NCI-H1105 (cell line): ENCODE measurements around the gene RXYLT1.
A peak's percentile ranks its signal among the peaks of the same experiment; 100 is the strongest.
"Not testable (repeated sequence)": the region's sequence is repeated elsewhere in the genome, so short reads cannot be mapped to it uniquely, and the experiment has no call there.

Experiments used
- DNase-seq: peaks from one replicate; lab custom pipeline; 2025; lab: John Stamatoyannopoulos, UW

Gene RXYLT1

GRCh38 chr12:63802012-63802608, 22.4 kb downstream of the RXYLT1 start:
- DNase-seq: peak; percentile 38

GRCh38 chr12:63804746-63805145, 25.0 kb downstream of the RXYLT1 start:
- no peak for DNase-seq

DNA sequence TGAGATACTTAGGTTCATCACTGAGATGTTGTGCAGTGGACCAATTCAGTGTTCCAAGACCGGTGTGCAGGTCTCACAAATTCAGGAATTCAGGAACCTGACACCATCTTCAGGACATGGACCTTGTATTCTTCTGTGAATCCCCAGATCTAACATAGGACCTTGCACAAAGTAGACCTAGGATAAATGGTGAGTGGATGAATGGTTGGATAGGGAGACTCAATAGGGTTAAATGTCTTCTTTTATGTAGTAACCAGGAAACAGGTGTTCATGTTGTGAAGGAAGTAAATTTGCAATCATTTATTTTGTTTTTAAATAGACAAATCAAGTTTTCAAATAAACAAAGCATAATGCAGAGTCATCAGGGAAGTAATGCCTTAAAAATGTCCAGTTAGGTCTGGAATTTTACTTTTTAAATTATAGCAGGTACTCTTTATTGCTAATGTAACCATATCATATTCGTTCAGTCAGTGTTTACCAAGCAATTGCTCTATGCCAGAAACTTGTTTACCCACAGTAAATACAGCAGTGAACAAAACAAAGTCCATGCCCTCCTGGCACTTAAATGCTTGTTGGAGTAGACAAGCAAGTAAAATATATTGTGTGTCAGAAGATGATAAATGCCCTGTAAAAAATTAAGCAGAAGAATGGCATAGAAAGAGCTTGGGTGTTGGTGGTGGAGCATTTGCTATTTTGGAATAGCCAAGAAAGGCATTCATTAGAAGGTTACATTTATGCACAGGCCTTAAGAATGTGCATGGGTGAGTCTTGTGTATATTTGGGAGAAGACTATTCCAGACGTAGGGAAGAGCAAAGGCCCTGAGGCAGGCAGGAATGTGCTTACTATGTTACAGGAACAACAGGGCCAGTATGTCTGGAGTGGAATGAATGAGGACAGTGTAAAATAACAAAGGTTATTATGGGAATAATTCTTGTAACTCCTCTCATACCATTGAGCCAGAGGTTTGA, 26.3 kb downstream of the RXYLT1 start:
- peak; percentile 76 for DNase-seq

DNA sequence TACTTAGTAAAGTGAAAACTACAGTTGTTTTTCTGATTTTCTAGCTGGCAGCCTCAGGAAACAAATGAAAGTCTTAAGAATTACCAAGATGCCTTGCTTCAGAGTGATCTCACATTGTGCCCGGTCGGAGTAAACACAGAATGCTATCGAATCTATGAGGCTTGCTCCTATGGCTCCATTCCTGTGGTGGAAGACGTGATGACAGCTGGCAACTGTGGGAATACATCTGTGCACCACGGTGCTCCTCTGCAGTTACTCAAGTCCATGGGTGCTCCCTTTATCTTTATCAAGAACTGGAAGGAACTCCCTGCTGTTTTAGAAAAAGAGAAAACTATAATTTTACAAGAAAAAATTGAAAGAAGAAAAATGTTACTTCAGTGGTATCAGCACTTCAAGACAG, 28.9 kb downstream of the RXYLT1 start:
- DNase-seq: no peak

- DNase-seq: no peak
These were observed 29.9 kb downstream of the RXYLT1 start for GRCh38 chr12:63809566-63809965.

GRCh38 chr12:63811334-63811733, 31.6 kb downstream of the RXYLT1 start:
- no peak for DNase-seq

GRCh38 chr12:63811755-63812154, 32.0 kb downstream of the RXYLT1 start:
- no peak for DNase-seq

DNA sequence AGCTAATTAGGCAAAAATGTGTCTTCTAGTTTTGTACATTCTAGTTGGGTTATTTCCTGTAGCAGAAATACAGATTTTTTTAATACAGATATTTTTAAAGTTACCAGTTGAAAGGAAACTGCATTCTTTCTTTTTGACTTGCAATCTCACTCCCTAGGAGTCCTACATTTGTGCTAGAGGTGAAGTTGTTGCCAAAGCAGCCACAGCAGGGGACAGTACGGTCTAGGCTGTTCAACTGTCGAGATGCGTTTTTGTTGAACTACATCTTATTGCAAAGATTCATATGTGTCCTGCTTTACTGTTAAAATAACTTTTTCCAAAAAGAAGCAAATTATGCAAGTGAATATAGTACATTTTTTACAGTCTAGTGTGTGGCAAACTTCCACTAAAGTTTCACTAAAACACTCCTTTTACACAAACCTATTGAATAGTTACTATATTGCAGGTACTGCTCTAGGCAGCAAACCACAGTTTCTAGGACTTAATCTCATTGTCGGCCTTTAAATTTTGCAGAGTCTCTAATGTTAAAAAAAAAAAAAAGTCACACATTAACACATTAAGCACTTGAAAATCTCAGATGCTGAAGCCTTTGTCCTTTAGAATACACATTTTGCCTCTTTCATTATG, 34.5 kb downstream of the RXYLT1 start:
- DNase-seq: no peak

- DNase-seq: no peak
These were observed 35.8 kb downstream of the RXYLT1 start for GRCh38 chr12:63815482-63815852.

GRCh38 chr12:63816031-63816430, 36.3 kb downstream of the RXYLT1 start:
- DNase-seq: no peak

- no peak for DNase-seq
These were observed 40.7 kb downstream of the RXYLT1 start for GRCh38 chr12:63820427-63820826.

GRCh38 chr12:63821781-63822251, 42.1 kb downstream of the RXYLT1 start:
- DNase-seq: no peak

DNA sequence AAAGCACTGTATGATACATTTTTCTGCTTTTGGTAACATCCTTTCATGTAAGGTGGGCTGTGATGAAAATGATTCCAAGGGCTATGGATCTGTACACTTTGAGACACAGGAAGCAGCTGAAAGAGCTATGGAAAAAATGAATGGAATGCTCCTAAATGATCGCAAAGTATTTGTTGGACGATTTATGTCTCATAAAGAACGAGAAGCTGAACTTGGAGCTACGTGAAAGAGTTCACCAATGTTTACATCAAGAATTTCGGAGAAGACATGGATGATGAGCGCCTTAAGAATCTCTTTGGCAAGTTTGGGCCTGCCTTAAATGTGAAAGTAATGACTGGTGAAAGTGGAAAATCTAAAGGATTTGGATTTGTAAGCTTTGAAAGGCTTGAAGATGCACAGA, 42.6 kb downstream of the RXYLT1 start:
- DNase-seq: no peak

DNA sequence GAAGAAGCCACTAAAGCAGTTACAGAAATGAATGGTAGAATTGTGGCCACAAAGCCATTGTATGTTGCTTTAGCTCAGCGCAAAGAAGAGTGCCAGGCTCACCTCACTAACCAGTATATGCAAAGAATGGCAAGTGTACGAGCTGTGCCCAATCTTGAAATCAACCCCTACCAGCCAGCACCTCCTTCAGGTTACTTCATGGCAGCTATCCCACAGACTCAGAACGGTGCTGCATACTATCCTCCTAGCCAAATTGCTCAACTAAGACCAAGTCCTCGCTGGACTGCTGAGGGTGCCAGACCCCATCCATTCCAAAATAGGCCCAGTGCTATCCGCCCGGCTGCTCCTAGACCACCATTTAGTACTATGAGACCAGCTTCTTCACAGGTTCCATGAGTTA, 43.3 kb downstream of the RXYLT1 start:
- no peak for DNase-seq

DNA sequence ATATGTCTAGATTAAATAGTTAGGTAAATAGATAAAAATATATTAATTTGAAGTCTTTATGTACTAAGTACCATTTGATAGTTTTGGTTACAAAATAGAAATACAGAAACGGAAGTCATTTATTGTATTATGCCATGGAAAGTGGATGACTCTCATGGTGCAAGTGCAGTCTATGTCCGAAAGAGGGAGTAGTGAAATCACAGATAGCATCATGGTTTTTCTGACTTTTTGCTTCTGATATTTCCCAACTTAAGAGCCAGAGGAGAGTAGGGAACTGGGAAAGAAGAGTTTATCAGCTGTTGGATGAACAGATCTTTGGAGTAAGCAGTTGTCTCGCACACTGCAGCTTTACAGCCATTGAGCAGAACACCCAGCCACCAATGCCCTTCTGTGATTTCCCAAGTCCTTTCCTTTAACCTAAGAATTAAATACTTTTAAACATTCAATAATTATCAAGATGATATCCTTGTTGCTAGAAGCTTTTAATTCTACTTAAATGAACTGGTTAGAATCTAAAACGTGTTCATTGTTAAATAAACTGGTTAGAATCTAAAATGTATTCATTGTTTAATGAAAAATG, 46.4 kb downstream of the RXYLT1 start:
- DNase-seq: peak; percentile 40

DNA sequence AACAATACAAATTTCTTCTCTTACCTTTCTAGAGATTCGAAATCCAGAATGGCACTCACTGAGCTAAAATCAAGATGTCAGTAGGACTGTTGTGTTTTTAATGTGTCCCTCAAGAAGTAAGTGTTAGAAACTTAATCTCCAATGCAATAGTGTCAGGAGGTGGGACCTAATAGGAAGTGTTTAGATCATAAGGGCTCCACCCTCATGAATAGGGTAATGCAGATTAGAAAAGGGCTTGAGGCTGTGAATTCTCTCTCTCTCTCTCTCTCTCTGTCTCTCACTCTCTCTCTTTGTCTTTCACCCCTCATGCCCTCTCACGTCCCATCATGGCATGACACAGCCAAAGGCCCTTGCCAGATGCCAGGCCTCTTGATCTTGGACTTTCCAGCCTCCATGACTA, 49.2 kb downstream of the RXYLT1 start:
- no peak for DNase-seq

- DNase-seq: no peak
These were observed 56.3 kb downstream of the RXYLT1 start for GRCh38 chr12:63836046-63836445.

- no peak for DNase-seq
These were observed 57.2 kb downstream of the RXYLT1 start for GRCh38 chr12:63836936-63837335.

- no peak for DNase-seq
These were observed 58.7 kb downstream of the RXYLT1 start for GRCh38 chr12:63838411-63838810.

DNA sequence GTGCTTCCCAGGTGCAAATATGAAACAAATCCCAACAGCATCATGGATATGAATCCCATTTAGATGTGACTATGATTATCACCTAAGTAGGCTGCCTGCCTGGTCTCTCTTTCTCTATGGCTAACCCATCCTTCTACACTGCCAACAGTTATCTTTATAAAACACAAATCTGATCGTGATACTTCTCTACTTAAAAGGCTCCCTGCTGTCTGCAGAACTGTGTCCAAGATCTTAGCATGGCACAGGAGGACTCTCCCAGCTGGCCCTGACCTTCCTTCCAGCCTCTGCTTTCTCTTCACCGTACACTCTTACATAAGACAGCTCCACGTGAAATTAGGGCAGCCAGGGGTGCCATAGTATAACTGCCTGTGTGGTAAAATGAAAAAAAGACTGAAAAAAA, 61.3 kb downstream of the RXYLT1 start:
- no peak for DNase-seq

GRCh38 chr12:63841571-63841970, 61.9 kb downstream of the RXYLT1 start:
- DNase-seq: no peak

GRCh38 chr12:63842750-63843149, 63.0 kb downstream of the RXYLT1 start:
- not testable (repeated sequence) for DNase-seq
